HCT116 (cell line): ENCODE results near the gene FBN3. TPM values are rescaled to one million over a fixed set of nuclear protein-coding genes. Genes with fewer than 3 reads are reported as not detected.

Experiments
- ATAC-seq: fragments of 200-7000 bp; cut with Tn5 transposase; 2 replicates; pipeline ENCODE4 v1.9.1; 2020; ENCODE audit warnings: mild to moderate bottlenecking, moderate library complexity
- BruUV-seq: library from RNA; stranded (reverse); fragments of 400-500 nt; replicated peaks from 2 replicates; lab custom pipeline; 2021; lab: Mats Ljungman, UMichigan
- CTCF ChIA-PET: fragments of 300-600 bp; sonication (Branson Sonifier 250); formaldehyde crosslinking; loops from one replicate; lab custom pipeline; 2021; ENCODE audit warnings: antibody characterized with exemption; lab: Charles Lee
- POLR2A ChIA-PET: fragments of 300-600, 350-600 bp; sonication (Branson Sonifier 250); formaldehyde crosslinking; loops from one replicate; lab custom pipeline; 2021; ENCODE audit warnings: antibody characterized with exemption; lab: Charles Lee
- RAD21 ChIA-PET, 2 experiments: fragments of 300-600 bp; sonication (Branson Sonifier 250); formaldehyde crosslinking; loops; one replicate each; lab custom pipeline; 2023; ENCODE audit warnings: low total read pairs in 2 of 2; ENCODE audit not compliant: uncharacterized antibody in 2 of 2, unreplicated experiment in 2 of 2, low non-redundant PET in 1 of 2; lab: Charles Lee
- DNase-seq: peaks from one replicate; pipeline ENCODE4 v3.0.0-alpha.2; 2010; ENCODE audit warnings: low read depth, low spot score
- H2AFZ ChIP-seq: fragments of 200-600 bp; shearing (Covaris generic), sonication (generic); 2 replicates; pipeline ENCODE4 v1.6.1; 2017; ENCODE audit warnings: low read depth, mixed run types, mixed read lengths, antibody characterized with exemption, low read length; ENCODE audit not compliant: poor library complexity, severe bottlenecking
- H3K27ac ChIP-seq: 2 replicates; pipeline ENCODE4 v1.5.1; 2012; ENCODE audit warnings: low read depth, low read length
- H3K27me3 ChIP-seq: fragments of 200-600 bp; sonication (generic); 2 replicates; pipeline ENCODE4 v1.6.1; 2016; ENCODE audit warnings: mixed run types, low read length, mixed read lengths; ENCODE audit not compliant: insufficient read depth
- H3K36me3 ChIP-seq, 2 experiments: fragments of 200-500 bp in 1 of 2; fragments of 200-600 bp in 1 of 2; sonication (Bioruptor generic) in 1 of 2; sonication (generic) in 1 of 2; 2 replicates each; pipeline versions ENCODE4 v1.5.1 to v1.6.1; 2014 to 2016; ENCODE audit warnings: low read length in 2 of 2, inconsistent platforms in 1 of 2, mixed read lengths in 1 of 2, mixed run types in 1 of 2; ENCODE audit not compliant: insufficient read depth in 2 of 2, control insufficient read depth in 1 of 2
- H3K4me1 ChIP-seq, 2 experiments: fragments of 200-600 bp in 1 of 2; sonication (generic) in 1 of 2; 2 replicates each; pipeline versions ENCODE4 v1.5.1 to v1.6.1; 2012 to 2017; ENCODE audit warnings: low read length in 2 of 2, inconsistent platforms in 1 of 2, mild to moderate bottlenecking in 1 of 2, mixed read lengths in 1 of 2, mixed run types in 1 of 2, moderate library complexity in 1 of 2; ENCODE audit not compliant: insufficient read depth in 2 of 2, control insufficient read depth in 1 of 2
- H3K4me2 ChIP-seq: fragments of 200-600 bp; sonication (generic); 2 replicates; pipeline ENCODE4 v1.6.1; 2017; ENCODE audit warnings: mixed run types, low read length, mixed read lengths
- H3K4me3 ChIP-seq, 2 experiments: fragments of 200-600 bp in 1 of 2; sonication (generic) in 1 of 2; replicated peaks in 1 of 2; 2 replicates each; pipeline ENCODE4 v1.5.1; 2011 to 2016; ENCODE audit warnings: low read length in 2 of 2, control low read depth in 1 of 2, low read depth in 1 of 2, mild to moderate bottlenecking in 1 of 2, mixed read lengths in 1 of 2, mixed run types in 1 of 2
- H3K79me2 ChIP-seq: fragments of 200-600 bp; sonication (generic); 2 replicates; pipeline ENCODE4 v1.6.1; 2017; ENCODE audit warnings: mild to moderate bottlenecking, mixed run types, low read length, moderate library complexity, mixed read lengths; ENCODE audit not compliant: insufficient read depth
- H3K9ac ChIP-seq: fragments of 200-600 bp; sonication (generic); 2 replicates; pipeline ENCODE4 v1.6.1; 2016; ENCODE audit warnings: low read length, mixed read lengths
- H3K9me2 ChIP-seq: fragments of 200-600 bp; sonication (generic), shearing (Covaris generic); 2 replicates; pipeline ENCODE4 v1.6.1; 2017; ENCODE audit warnings: mixed run types, mild to moderate bottlenecking, moderate library complexity; ENCODE audit not compliant: insufficient read depth
- H3K9me3 ChIP-seq, 2 experiments: fragments of 200-500 bp in 1 of 2; fragments of 200-600 bp in 1 of 2; sonication (Bioruptor generic) in 1 of 2; sonication (generic) in 1 of 2; 2 replicates each; pipeline ENCODE4 v1.6.1; 2014 to 2017; ENCODE audit warnings: low read length in 2 of 2, mixed read lengths in 2 of 2, inconsistent platforms in 1 of 2, low read depth in 1 of 2, mild to moderate bottlenecking in 1 of 2, mixed run types in 1 of 2, moderate library complexity in 1 of 2; ENCODE audit not compliant: control insufficient read depth in 1 of 2, insufficient read depth in 1 of 2
- H4K20me1 ChIP-seq: fragments of 200-600 bp; sonication (generic), shearing (Covaris generic); 2 replicates; pipeline ENCODE4 v1.6.1; 2017; ENCODE audit warnings: mixed run types, mild to moderate bottlenecking, moderate library complexity; ENCODE audit not compliant: insufficient read depth
- CBX3 ChIP-seq: IDR thresholded peaks from 2 replicates; pipeline ENCODE4 v1.6.1; 2012; ENCODE audit warnings: low read depth
- EGR1 ChIP-seq: IDR thresholded peaks from 2 replicates; pipeline ENCODE4 v1.6.1; 2012; ENCODE audit warnings: low read depth
- EZH2 ChIP-seq: fragments of 200-600 bp; sonication (generic); IDR thresholded peaks from 2 replicates; pipeline ENCODE4 v1.6.1; 2017; ENCODE audit warnings: antibody characterized with exemption, mixed run types
- POLR2A ChIP-seq: IDR thresholded peaks from 2 replicates; pipeline ENCODE4 v1.7.0; 2011; ENCODE audit warnings: borderline replicate concordance; ENCODE audit not compliant: insufficient read depth, insufficient read length; ENCODE audit errors: extremely low read depth
- POLR2AphosphoS5 ChIP-seq: IDR thresholded peaks from 2 replicates; pipeline ENCODE4 v1.6.1; 2011; ENCODE audit warnings: mild to moderate bottlenecking, low read depth, low read length, moderate library complexity
- RAD21 ChIP-seq: IDR thresholded peaks from 2 replicates; pipeline ENCODE4 v1.6.1; 2012; ENCODE audit warnings: low read depth, mild to moderate bottlenecking
- SIN3A ChIP-seq: IDR thresholded peaks from 2 replicates; pipeline ENCODE4 v1.6.1; 2012; ENCODE audit warnings: low read depth
- SP1 ChIP-seq: IDR thresholded peaks from 2 replicates; pipeline ENCODE4 v1.6.1; 2012; ENCODE audit warnings: low read depth
- YY1 ChIP-seq: IDR thresholded peaks from 2 replicates; pipeline ENCODE4 v1.6.1; 2011; ENCODE audit warnings: low read length, low read depth, moderate library complexity, mild to moderate bottlenecking; ENCODE audit not compliant: insufficient replicate concordance; ENCODE audit errors: extremely low read depth
- ZNF274 ChIP-seq: fragments of 200-500 bp; sonication (Bioruptor generic); IDR thresholded peaks from 2 replicates; pipeline ENCODE4 v1.6.1; 2014; ENCODE audit warnings: mild to moderate bottlenecking, low read depth, low read length, inconsistent platforms
- intact Hi-C: fragments of 100-400 bp; cut with micrococcal nuclease; formaldehyde crosslinking; loops from 2 replicates; pipeline ENCODE4 v1.10.0; 2022
- total RNA-seq: library from RNA; stranded (reverse); gene quantifications from one replicate; pipeline ENCODE4 v1.2.1, GENCODE V29; 2021; ENCODE audit not compliant: unreplicated experiment
- TF ChIP-seq, protein P1 (sequence below), 3 experiments: fragments of 200-600 bp in 1 of 3; sonication (generic) in 1 of 3; IDR thresholded peaks in 2 of 3; conservative IDR thresholded peaks in 1 of 3; 2 replicates each; pipeline ENCODE4 v1.5.1; 2012 to 2017; ENCODE audit warnings: low read depth in 2 of 3, low read length in 2 of 3, antibody characterized with exemption in 1 of 3, borderline replicate concordance in 1 of 3, control low read depth in 1 of 3, mild to moderate bottlenecking in 1 of 3, mixed read lengths in 1 of 3, mixed run types in 1 of 3, moderate library complexity in 1 of 3; ENCODE audit not compliant: insufficient read depth in 1 of 3
- TF ChIP-seq, protein P2 (sequence below): IDR thresholded peaks from 2 replicates; pipeline ENCODE4 v1.6.1; 2012
- TF ChIP-seq, protein P3 (sequence below): IDR thresholded peaks from 2 replicates; pipeline ENCODE4 v1.6.1; 2012
- TF ChIP-seq, protein P4 (sequence below): IDR thresholded peaks from 2 replicates; pipeline ENCODE4 v1.6.1; 2011; ENCODE audit warnings: mild to moderate bottlenecking, low read length, moderate library complexity; ENCODE audit not compliant: insufficient replicate concordance; ENCODE audit errors: extremely low read depth
- TF ChIP-seq, protein P5 (sequence below): IDR thresholded peaks from 2 replicates; pipeline ENCODE4 v1.6.1; 2012; ENCODE audit warnings: low read depth

FBN3 gene
- total RNA-seq, 1 experiment from 2014 or later = 6.6 TPM

DNA sequence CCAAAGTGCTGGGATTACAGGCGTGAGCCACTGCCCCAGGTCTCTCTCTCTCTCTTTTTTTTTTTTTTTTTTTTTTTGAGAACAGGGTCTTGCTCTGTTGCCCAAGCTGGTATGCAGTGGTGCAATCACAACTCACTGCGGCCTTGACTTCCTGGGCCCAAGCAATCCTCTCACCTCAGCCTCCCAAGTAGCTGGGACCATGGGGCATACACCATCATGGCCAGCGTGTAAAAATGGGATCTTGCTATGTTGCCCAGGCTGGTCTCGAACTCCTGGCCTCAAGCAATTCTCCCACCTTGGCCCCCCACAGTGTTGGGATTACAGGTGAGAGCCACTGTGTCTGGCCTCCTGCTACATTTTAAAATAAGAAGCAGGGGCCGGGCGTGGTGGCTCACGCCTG is 19.1 kb upstream of the FBN3 start:
- DNase-seq = no peak
- Histone ChIP-seq H3K79me2 (no peaks in the 10 kb centered on the region), H3K9me2 (no peaks in the 10 kb centered on the region), H3K4me3 (no peak overlapping the region), H3K27me3 (no peaks in the 10 kb centered on the region), H2AFZ (no peak overlapping the region), H3K36me3 (no peaks in the 10 kb centered on the region), H3K9me3 (no peaks in the 10 kb centered on the region), H3K4me1 (no peaks in the 10 kb centered on the region), H3K27ac (no peak overlapping the region), H3K9ac (no peak overlapping the region), H3K4me2 (no peak overlapping the region), H4K20me1 (no peaks in the 10 kb centered on the region)
- ChIA-PET POLR2A (no interaction called here), CTCF (interaction anchor here (2.4 kb wide), 1 partner anchor 10 kb away, joined by 6 read pairs; no protein-coding TSS in a partner anchor), RAD21 (interaction anchor here in 1 of 2 experiments (0.9 kb wide), 1 partner anchor 10 kb away, joined by 4 read pairs; no protein-coding TSS in a partner anchor)
- no peak for ATAC-seq
- BruUV-seq = no TSS peak
- intact Hi-C loops = no loop called here
- TF ChIP-seq POLR2AphosphoS5 (no peak), EGR1 (no peak), EZH2 (no peak), CBX3 (no peak), YY1 (no peak), ZNF274 (no peak), RAD21 (no peak), SIN3A (no peak), POLR2A (no peak), SP1 (no peak)
- TF ChIP-seq, protein P1, sequence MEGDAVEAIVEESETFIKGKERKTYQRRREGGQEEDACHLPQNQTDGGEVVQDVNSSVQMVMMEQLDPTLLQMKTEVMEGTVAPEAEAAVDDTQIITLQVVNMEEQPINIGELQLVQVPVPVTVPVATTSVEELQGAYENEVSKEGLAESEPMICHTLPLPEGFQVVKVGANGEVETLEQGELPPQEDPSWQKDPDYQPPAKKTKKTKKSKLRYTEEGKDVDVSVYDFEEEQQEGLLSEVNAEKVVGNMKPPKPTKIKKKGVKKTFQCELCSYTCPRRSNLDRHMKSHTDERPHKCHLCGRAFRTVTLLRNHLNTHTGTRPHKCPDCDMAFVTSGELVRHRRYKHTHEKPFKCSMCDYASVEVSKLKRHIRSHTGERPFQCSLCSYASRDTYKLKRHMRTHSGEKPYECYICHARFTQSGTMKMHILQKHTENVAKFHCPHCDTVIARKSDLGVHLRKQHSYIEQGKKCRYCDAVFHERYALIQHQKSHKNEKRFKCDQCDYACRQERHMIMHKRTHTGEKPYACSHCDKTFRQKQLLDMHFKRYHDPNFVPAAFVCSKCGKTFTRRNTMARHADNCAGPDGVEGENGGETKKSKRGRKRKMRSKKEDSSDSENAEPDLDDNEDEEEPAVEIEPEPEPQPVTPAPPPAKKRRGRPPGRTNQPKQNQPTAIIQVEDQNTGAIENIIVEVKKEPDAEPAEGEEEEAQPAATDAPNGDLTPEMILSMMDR (IDR thresholded peaks at IDR 0.05 in 2 of 3, conservative IDR thresholded peaks at IDR 0.05 in 1 of 3; ENCODE audit: borderline replicate concordance in 1 of 3, insufficient read depth in 1 of 3, low read depth in 2 of 3, low read length in 2 of 3) = no peak
- TF ChIP-seq, protein P2, sequence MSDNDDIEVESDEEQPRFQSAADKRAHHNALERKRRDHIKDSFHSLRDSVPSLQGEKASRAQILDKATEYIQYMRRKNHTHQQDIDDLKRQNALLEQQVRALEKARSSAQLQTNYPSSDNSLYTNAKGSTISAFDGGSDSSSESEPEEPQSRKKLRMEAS = no peak
- TF ChIP-seq, protein P3, sequence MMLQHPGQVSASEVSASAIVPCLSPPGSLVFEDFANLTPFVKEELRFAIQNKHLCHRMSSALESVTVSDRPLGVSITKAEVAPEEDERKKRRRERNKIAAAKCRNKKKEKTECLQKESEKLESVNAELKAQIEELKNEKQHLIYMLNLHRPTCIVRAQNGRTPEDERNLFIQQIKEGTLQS = no peak
- TF ChIP-seq, protein P4, sequence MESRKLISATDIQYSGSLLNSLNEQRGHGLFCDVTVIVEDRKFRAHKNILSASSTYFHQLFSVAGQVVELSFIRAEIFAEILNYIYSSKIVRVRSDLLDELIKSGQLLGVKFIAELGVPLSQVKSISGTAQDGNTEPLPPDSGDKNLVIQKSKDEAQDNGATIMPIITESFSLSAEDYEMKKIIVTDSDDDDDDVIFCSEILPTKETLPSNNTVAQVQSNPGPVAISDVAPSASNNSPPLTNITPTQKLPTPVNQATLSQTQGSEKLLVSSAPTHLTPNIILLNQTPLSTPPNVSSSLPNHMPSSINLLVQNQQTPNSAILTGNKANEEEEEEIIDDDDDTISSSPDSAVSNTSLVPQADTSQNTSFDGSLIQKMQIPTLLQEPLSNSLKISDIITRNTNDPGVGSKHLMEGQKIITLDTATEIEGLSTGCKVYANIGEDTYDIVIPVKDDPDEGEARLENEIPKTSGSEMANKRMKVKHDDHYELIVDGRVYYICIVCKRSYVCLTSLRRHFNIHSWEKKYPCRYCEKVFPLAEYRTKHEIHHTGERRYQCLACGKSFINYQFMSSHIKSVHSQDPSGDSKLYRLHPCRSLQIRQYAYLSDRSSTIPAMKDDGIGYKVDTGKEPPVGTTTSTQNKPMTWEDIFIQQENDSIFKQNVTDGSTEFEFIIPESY = no peak
- TF ChIP-seq, protein P5, sequence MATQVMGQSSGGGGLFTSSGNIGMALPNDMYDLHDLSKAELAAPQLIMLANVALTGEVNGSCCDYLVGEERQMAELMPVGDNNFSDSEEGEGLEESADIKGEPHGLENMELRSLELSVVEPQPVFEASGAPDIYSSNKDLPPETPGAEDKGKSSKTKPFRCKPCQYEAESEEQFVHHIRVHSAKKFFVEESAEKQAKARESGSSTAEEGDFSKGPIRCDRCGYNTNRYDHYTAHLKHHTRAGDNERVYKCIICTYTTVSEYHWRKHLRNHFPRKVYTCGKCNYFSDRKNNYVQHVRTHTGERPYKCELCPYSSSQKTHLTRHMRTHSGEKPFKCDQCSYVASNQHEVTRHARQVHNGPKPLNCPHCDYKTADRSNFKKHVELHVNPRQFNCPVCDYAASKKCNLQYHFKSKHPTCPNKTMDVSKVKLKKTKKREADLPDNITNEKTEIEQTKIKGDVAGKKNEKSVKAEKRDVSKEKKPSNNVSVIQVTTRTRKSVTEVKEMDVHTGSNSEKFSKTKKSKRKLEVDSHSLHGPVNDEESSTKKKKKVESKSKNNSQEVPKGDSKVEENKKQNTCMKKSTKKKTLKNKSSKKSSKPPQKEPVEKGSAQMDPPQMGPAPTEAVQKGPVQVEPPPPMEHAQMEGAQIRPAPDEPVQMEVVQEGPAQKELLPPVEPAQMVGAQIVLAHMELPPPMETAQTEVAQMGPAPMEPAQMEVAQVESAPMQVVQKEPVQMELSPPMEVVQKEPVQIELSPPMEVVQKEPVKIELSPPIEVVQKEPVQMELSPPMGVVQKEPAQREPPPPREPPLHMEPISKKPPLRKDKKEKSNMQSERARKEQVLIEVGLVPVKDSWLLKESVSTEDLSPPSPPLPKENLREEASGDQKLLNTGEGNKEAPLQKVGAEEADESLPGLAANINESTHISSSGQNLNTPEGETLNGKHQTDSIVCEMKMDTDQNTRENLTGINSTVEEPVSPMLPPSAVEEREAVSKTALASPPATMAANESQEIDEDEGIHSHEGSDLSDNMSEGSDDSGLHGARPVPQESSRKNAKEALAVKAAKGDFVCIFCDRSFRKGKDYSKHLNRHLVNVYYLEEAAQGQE = no peak
